ENCODE results near the gene SPOCK1.

The SPOCK1 gene

GRCh38 chr5:136994154-136994553 is 505.0 kb downstream of the SPOCK1 start:
- TF ChIP-seq, protein P1, sequence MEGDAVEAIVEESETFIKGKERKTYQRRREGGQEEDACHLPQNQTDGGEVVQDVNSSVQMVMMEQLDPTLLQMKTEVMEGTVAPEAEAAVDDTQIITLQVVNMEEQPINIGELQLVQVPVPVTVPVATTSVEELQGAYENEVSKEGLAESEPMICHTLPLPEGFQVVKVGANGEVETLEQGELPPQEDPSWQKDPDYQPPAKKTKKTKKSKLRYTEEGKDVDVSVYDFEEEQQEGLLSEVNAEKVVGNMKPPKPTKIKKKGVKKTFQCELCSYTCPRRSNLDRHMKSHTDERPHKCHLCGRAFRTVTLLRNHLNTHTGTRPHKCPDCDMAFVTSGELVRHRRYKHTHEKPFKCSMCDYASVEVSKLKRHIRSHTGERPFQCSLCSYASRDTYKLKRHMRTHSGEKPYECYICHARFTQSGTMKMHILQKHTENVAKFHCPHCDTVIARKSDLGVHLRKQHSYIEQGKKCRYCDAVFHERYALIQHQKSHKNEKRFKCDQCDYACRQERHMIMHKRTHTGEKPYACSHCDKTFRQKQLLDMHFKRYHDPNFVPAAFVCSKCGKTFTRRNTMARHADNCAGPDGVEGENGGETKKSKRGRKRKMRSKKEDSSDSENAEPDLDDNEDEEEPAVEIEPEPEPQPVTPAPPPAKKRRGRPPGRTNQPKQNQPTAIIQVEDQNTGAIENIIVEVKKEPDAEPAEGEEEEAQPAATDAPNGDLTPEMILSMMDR (IDR thresholded peaks at IDR 0.05; ENCODE audit: control insufficient read depth, extremely low read depth, insufficient read depth), result no peak
- no peak overlapping the region for H3K4me3 ChIP-seq (ENCODE audit: low read depth, low read length)
- DNase-seq (ENCODE audit: low read depth), result no peak

- no peak overlapping the region for H3K4me3 ChIP-seq (ENCODE audit: low read depth, low read length)
- TF ChIP-seq, protein P1 (IDR thresholded peaks at IDR 0.05; ENCODE audit: control insufficient read depth, extremely low read depth, insufficient read depth), result no peak
- no peak for DNase-seq (ENCODE audit: low read depth)
Measured at GRCh38 chr5:136992796-136993489, 506.2 kb downstream of the SPOCK1 start.

GRCh38 chr5:136985785-136986475 is 513.2 kb downstream of the SPOCK1 start:
- peak; percentile 4 for DNase-seq (ENCODE audit: low read depth)
- TF ChIP-seq, protein P1 (IDR thresholded peaks at IDR 0.05; ENCODE audit: control insufficient read depth, extremely low read depth, insufficient read depth), result no peak
- no peak overlapping the region for H3K4me3 ChIP-seq (ENCODE audit: low read depth, low read length)

GRCh38 chr5:136984772-136985446 is 514.2 kb downstream of the SPOCK1 start:
- TF ChIP-seq, protein P1 (IDR thresholded peaks at IDR 0.05; ENCODE audit: control insufficient read depth, extremely low read depth, insufficient read depth), result no peak
- H3K4me3 ChIP-seq (ENCODE audit: low read depth, low read length), result no peak overlapping the region
- no peak for DNase-seq (ENCODE audit: low read depth)

DNA sequence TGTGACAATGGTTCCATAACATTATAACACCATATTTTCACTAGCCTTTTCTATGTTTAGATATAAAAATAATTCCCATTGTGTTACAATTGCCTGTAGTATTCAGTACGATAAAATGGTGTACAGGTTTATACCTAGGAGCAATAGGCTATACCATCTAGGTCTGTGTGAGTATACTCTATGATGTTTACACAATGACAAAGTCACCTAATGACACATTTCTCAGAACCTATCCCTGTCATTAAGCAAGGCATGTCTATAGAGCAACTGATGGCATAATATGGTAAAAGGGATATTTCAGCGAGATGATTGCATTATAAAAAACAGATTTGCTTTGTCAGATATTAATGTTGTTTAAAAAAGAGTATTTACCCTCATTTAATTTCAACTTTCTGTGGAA is 517.2 kb downstream of the SPOCK1 start:
- TF ChIP-seq, protein P1 (IDR thresholded peaks at IDR 0.05; ENCODE audit: control insufficient read depth, extremely low read depth, insufficient read depth), result no peak
- DNase-seq (ENCODE audit: low read depth), result no peak
- no peak overlapping the region for H3K4me3 ChIP-seq (ENCODE audit: low read depth, low read length)

- TF ChIP-seq, protein P1 (IDR thresholded peaks at IDR 0.05; ENCODE audit: control insufficient read depth, extremely low read depth, insufficient read depth), result no peak
- H3K4me3 ChIP-seq (ENCODE audit: low read depth, low read length), result no peak overlapping the region
- no peak for DNase-seq (ENCODE audit: low read depth)
Measured at GRCh38 chr5:136979131-136979530, 520.0 kb downstream of the SPOCK1 start.
